Heart right ventricle (tissue), 16 donors: ENCODE data around the gene SLC25A3. TPM values are rescaled to one million over a fixed set of nuclear protein-coding genes. Genes with fewer than 3 reads are reported as not detected.
"Not testable (repeated sequence)": the region's sequence is repeated elsewhere in the genome, so short reads cannot be mapped to it uniquely, and the experiment has no call there.

ENCODE experiments used
- ATAC-seq, 8 donors: fragments of 200-7000 bp; cut with Tn5 transposase; one replicate each; pipeline ENCODE4 v1.9.1; 2020; ENCODE audit warnings: mild to moderate bottlenecking in 8 of 8, moderate library complexity in 8 of 8, moderate number of reproducible peaks in 1 of 8
- DNase-seq, 2 donors: peaks; one replicate each; pipeline ENCODE4 v3.0.0-alpha.2; 2020
- H3K27ac ChIP-seq, 10 donors: fragments of 200-600 bp; sonication (generic) in 2 of 10; one replicate each; pipeline versions ENCODE4 v1.5.0 to v1.8.0; 2020 to 2022; ENCODE audit warnings: mild to moderate bottlenecking in 3 of 10
- H3K27me3 ChIP-seq, 7 donors: fragments of 200-600 bp; one replicate each; pipeline ENCODE4 v1.8.0; 2021 to 2022; ENCODE audit warnings: mild to moderate bottlenecking in 2 of 7
- H3K36me3 ChIP-seq, 9 donors: fragments of 200-600 bp; sonication (generic) in 1 of 9; one replicate each; pipeline versions ENCODE4 v1.5.0 to v1.8.0; 2020 to 2022; ENCODE audit warnings: mild to moderate bottlenecking in 2 of 9
- H3K4me1 ChIP-seq, 9 donors: fragments of 200-600 bp; sonication (generic) in 1 of 9; one replicate each; pipeline versions ENCODE4 v1.5.0 to v1.8.0; 2020 to 2022; ENCODE audit warnings: mild to moderate bottlenecking in 4 of 9
- H3K4me3 ChIP-seq, 10 donors: fragments of 200-600 bp; sonication (generic) in 2 of 10; one replicate each; pipeline versions ENCODE4 v1.5.0 to v1.8.0; 2020 to 2022; ENCODE audit warnings: mild to moderate bottlenecking in 7 of 10, moderate library complexity in 2 of 10
- H3K9me3 ChIP-seq, 11 donors: fragments of 200-600 bp in 10 of 11; sonication (generic) in 2 of 11; one replicate each; pipeline versions ENCODE4 v1.5.0 to v1.8.0; 2013 to 2022; ENCODE audit warnings: mild to moderate bottlenecking in 2 of 11, control low read depth in 1 of 11, moderate library complexity in 1 of 11
- CTCF ChIP-seq, 9 donors: fragments of 200-600 bp; sonication (generic) in 2 of 9; IDR thresholded peaks; one replicate each; pipeline versions ENCODE4 v1.5.0 to v1.8.0; 2021 to 2022; ENCODE audit warnings: antibody characterized with exemption in 9 of 9, mild to moderate bottlenecking in 5 of 9, moderate library complexity in 1 of 9
- WGBS, 2 donors: extraction: QIAGEN DNeasy Blood & Tissue Kit; methylation state at CpG; one replicate each; pipeline ENCODE4 v1.1.7; 2013; ENCODE audit warnings: inconsistent platforms in 1 of 2; 5-methylcytosine and 5-hydroxymethylcytosine counted together
- intact Hi-C, 10 donors: fragments of 100-400 bp; cut with DNase I; formaldehyde crosslinking; loops; one replicate each; pipeline versions ENCODE4 v1.11.1 to v1.14.2; 2022
- polyA plus RNA-seq, 2 donors: library from polyadenylated mRNA; stranded (reverse); fragments of 200-250 nt; gene quantifications; one replicate each; pipeline ENCODE4 v1.2.3, GENCODE V29; 2013
- total RNA-seq, 10 donors: library from RNA; stranded (reverse); fragmentation: NEBNext Ultra II Directional in 3 of 10; extraction: Animal tissue kit (Norgen Biotek cat#: 25700) in 3 of 10; gene quantifications; one replicate each; pipeline versions ENCODE4 v1.2.1 to v1.2.4, GENCODE V29; 2021 to 2023
- donor health status: Arrhythmogenic right ventricular cardiomyopathy.
- donor health status: ischemic (EF 13 %, LVEDD 7.1; RV severe dilation, severe dysfunction).
- donor health status: healthy with polysubstance abuse.
- donor health status: DM: no; HTN: yes; CAD: no.
- donor health status: DM: no; HTN: no; CAD: no.
- donor health status: ischemic (EF 25% LVEDD 6.9; RV normal size, moderate dysfunction).
- donor health status: ischemic (EF 25% LVEDD 5.7; RV mildly dilated, moderate dysfunction).
- donor health status: healthy.
- donor health status: DM: yes; HTN: yes; CAD: no.
- donor health status: Ischemic cardiomyopathy.
- donor health status: ischemic (EF 35%, LVEDD 5.7; RV mildly dilated, moderate dysfunction).
- donor health status: nonischemic (EF 11% LVEDD 7.7; RV severe dilation, severe dysfunction).
- donor health status: DM: yes; HTN: yes; CAD: no.
- donor health status: PGD.
- donor health status: ischemic (EF 29% LVEDD 5.4; RV normal size, mild dysfunction).
- donor health status: nonischemic (EF 23%, LVEDD 6.1; RV moderate dilation, normal function).

The SLC25A3 gene
- total and polyA plus RNA-seq, 12 donors = 742 to 2,142 (median 1,683) TPM

DNA sequence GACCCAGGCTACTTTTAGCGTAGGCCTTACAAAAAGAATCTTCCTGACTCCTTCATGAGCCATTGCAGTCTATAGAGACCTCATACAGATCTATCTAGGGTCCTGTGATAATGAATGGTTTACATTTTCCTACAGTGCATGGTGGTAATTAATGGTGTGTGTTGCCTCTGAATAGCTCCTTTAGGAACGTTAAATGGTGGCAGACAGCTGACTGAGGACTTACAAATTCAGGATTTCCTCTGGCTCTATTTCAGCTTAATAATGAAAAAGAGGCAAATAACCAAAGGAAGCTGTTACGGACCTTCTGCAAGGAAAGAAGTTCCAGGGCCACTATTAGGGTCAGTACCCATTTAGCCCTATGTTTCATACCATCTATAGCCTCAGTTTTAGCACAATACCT, 46.0 kb downstream of the SLC25A3 start:
- DNase-seq (no peak), ATAC-seq (no peak)
- H3K27me3 ChIP-seq = no peaks in the 10 kb centered on the region
- intact Hi-C loops = no loop called here
- no peaks in the 10 kb centered on the region for H3K9me3 ChIP-seq
- H3K4me1 ChIP-seq = peaks cover 0 to 43% (median 15%) of the 10 kb centered on the region in 9 donors
- WGBS, 2 donors = 71 to 78% methylated on average over 3 of the region's 3 CpGs
- no peak overlapping the region for H3K27ac ChIP-seq
- H3K36me3 ChIP-seq = no peaks in the 10 kb centered on the region
- no peak overlapping the region for H3K4me3 ChIP-seq
- TF ChIP-seq CTCF (IDR thresholded peaks at IDR 0.05) = no peak

- not testable (repeated sequence) for DNase-seq, ATAC-seq, H3K9me3 ChIP-seq, H3K27ac ChIP-seq, H3K27me3 ChIP-seq, H3K36me3 ChIP-seq
- Histone ChIP-seq H3K4me1 (peaks cover 0 to 57% (median 30%) of the 10 kb centered on the region in 9 donors), H3K4me3 (peak overlapping the region in 2 of 10 donors; percentile 75 to 88)
- 91 to 97% methylated on average over 5 of the region's 5 CpGs for WGBS, 2 donors
- intact Hi-C loops = loop anchor here in 5 of 10 donors (5.0 to 10.0 kb wide), 4 partner anchors 48 to 228 kb away; partner anchors contain the start of gene SLC25A3 (in 3 of the 5)
Measured at GRCh38 chr12:98642801-98643200, 49.3 kb downstream of the SLC25A3 start.

DNA sequence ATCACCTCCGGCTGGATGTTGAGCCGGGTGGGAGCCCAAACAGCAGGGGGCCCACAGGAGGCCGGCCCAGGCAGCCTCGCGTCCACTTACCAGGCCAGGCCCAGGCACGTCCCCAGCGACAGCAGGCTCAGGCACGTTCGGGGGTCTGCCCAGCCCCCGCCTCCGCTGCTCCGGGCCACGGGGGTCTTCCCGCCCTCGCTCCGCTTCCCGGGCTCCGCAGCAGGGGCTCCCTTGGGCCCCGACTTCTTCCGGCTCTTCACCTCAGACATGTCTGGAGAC, 50.9 kb downstream of the SLC25A3 start:
- WGBS, 2 donors = 0% methylated on average over 20 of the region's 20 CpGs
- Histone ChIP-seq H3K27me3 (no peaks in the 10 kb centered on the region), H3K36me3 (peaks cover 0 to 16% (median 5%) of the 10 kb centered on the region in 9 donors), H3K4me1 (peaks cover 0 to 47% (median 21%) of the 10 kb centered on the region in 9 donors), H3K27ac (peak overlapping the region; percentile 66 to 95 (median 90)), H3K4me3 (peak overlapping the region; percentile 68 to 99 (median 90)), H3K9me3 (no peaks in the 10 kb centered on the region)
- peak in 3 of 9 donors; percentile 14 to 27 (median 20) for TF ChIP-seq CTCF (IDR thresholded peaks at IDR 0.05)
- DNase-seq (no peak), ATAC-seq (peak; percentile 16 to 50 (median 30))
- intact Hi-C loops = loop anchor here in 9 of 10 donors (2.0 to 10.0 kb wide), 5 partner anchors 50 to 230 kb away; partner anchors contain the start of gene SLC25A3 (in 7 of the 9)

DNA sequence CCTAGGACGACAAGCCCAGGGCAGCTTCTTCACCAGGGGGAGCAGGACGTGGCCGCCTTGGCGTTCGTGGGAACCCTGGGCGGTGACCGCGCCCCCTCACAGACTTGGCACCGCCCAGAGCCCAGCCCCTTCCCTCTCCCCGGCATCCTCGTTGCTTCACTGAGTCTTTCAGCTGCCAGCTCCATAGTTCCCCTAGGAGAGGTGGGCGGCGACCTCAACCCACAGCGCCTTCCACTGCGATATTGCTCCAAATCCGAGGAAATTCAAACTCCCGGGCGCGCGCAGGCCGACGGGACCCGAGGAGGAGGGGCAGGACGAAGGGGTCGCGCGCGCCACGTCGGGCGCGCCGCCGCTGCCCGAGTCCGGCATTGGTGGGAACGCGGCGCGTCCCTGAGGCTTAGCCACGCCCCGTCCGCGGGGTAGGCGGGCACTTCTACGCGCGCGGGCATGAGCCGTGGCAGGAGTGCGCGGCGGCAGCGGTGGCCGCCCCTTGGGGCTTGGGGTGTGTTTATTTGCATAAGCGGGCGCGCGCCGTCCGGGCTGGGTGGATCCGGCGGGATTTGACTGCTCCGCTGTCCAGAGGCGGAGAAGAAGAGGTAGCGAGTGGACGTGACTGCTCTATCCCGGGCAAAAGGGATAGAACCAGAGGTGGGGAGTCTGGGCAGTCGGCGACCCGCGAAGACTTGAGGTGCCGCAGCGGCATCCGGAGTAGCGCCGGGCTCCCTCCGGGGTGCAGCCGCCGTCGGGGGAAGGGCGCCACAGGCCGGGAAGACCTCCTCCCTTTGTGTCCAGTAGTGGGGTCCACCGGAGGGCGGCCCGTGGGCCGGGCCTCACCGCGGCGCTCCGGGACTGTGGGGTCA, 51.5 kb downstream of the SLC25A3 start, which contains the start of the genes APAF1 and IKBIP:
TSS of gene APAF1 (plus strand) at position 579 of the 860 bp plus-strand sequence. CDS start 3,070 bp downstream, outside the sequence.
TSS of gene IKBIP (minus strand) at position 77 of the 860 bp plus-strand sequence. CDS start 87 bp downstream, outside the sequence.
- intact Hi-C loops = loop anchor here in 9 of 10 donors (1.0 to 10.0 kb wide), 6 partner anchors 50 to 230 kb away; partner anchors contain the start of gene SLC25A3 (in 8 of the 9)
- Histone ChIP-seq H3K27me3 (no peaks in the 10 kb centered on the region), H3K4me3 (peak within 1 kb of the TSS; percentile 68 to 99 (median 90)), H3K4me1 (peaks cover 0 to 41% (median 21%) of the 10 kb centered on the region in 9 donors), H3K36me3 (peaks cover 0 to 22% (median 11%) of the 10 kb centered on the region in 9 donors), H3K27ac (peak within 1 kb of the TSS; percentile 70 to 95 (median 90)), H3K9me3 (no peaks in the 10 kb centered on the region)
- DNase-seq (peak; percentile 96 to 99), ATAC-seq (peak; percentile 97 to 100 (median 98))
- peak in 2 of 9 donors; percentile 3 to 26 for TF ChIP-seq CTCF (IDR thresholded peaks at IDR 0.05)
- 0% methylated on average over 85 to 91 of the region's 91 CpGs for WGBS, 2 donors
